HuH-7.5 (cell line): ENCODE data around the gene TULP3.
"Not testable (repeated sequence)": the region's sequence is repeated elsewhere in the genome, so short reads cannot be mapped to it uniquely, and the experiment has no call there.

Source experiments
- DNase-seq: peaks from one replicate; pipeline ENCODE4 v3.0.0; 2011; ENCODE audit warnings: low spot score

Gene TULP3, protein sequence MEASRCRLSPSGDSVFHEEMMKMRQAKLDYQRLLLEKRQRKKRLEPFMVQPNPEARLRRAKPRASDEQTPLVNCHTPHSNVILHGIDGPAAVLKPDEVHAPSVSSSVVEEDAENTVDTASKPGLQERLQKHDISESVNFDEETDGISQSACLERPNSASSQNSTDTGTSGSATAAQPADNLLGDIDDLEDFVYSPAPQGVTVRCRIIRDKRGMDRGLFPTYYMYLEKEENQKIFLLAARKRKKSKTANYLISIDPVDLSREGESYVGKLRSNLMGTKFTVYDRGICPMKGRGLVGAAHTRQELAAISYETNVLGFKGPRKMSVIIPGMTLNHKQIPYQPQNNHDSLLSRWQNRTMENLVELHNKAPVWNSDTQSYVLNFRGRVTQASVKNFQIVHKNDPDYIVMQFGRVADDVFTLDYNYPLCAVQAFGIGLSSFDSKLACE

DNA sequence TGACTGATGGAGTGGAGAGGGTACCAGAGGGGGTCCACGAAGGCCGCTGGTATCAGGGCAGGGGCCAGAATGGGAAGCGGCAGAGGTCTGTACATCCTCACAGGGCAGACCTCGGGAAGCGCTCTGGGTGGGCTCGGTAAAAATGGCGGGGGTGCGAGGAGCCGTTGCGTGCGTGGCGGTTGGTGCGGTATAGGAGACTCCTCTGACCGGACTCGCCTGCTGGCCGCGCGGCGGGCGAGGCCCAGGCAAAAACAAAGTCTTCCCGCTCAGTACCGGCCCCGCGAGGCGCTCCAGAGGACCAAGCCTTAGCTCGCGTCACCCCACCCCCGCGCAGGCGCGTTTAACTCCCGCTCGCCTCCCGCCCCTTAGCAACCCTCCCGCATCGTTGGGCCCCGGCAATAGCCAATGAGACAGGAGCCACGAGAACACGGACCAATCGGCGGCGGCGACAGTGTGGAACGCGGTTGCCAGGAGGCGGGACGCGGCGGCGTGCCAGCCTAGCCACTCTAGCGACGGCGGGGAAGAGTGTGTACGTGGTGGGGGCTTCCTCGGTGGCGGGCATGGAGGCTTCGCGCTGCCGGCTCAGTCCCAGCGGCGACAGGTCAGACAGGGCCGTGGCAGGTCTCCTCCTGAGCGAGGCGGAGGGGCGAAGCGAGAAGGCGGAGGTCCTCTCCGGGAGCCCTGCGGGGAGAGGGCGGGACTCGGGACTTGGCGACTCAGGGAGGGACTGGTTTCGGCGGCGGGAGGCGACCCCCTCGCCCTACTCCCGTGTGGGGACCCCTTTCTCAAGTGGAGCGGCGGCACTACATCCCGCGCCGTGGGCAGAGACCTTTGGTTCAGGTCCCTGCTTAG lies at the start of gene TULP3:
Gene TULP3 (plus strand): TSS at position 504 of the 852 bp plus-strand sequence. CDS start 57 bp downstream, at position 561.
- DNase-seq: peak; percentile 96

- DNase-seq: no peak
Measured at GRCh38 chr12:2841056-2841650, 49.5 kb upstream of the TULP3 start.

DNA sequence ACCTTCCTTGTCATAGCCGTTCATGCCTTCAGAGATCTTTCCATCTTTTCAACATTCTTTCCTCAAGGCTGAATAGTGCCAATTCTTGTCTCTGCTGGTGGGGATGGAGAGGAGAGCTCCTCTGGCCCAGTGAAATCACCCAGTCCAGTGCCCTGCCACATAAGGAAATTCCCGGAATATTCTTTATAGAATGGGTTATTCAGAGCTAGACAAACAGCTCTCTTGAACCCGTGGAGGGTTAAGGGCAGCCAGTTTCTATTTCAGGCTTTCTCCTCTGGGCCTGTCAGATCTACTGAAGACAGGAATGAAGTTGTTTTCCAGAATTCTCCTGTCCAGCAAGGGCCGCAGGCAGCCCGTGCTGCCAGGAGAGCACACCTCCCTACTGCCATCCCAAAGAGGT lies 47.7 kb upstream of the TULP3 start:
- DNase-seq: no peak

GRCh38 chr12:2844786-2845185 lies 45.9 kb upstream of the TULP3 start:
- DNase-seq: no peak

DNA sequence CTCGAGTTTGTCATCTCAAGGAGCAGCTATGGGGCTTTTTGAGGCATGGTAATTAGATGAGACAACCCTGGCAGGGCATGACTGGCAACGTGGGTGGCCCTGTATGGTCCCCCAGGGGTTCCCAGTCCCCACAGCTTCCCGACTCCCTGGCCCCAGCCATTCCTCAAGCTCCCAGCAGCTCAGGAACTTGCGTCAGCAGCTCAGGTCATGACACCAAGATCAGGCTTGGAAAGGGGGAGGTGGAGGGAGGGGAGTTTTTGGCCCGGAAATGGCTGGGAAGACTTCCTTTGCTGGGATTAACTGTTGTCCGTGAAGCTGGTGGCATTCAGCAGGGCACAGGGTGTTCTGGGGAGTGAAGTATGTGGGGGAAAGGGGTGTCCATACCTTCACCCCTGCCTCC lies 45.4 kb upstream of the TULP3 start:
- DNase-seq: no peak

- DNase-seq: no peak
Measured at GRCh38 chr12:2851931-2852330, 38.8 kb upstream of the TULP3 start.

DNA sequence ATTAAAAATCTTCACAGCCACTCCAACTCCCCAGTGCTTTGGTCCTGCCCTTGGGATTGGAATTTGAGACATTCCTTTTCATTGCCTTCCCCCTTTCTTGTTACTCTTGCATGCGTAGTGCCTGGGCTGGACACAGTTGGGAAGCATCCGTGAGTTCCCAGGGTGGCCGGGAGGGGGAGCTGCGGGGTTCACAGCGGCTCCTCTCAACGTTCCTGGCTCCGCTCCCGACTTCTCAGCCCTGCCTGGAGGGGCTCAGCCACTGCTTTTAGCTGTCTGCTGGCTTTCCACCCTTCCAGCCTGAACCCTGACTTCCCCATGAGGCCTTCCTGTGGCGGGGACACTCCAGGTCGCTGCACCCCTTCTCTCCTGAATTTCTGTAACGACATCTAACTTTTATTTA lies 37.1 kb upstream of the TULP3 start:
- peak; percentile 90 for DNase-seq

DNA sequence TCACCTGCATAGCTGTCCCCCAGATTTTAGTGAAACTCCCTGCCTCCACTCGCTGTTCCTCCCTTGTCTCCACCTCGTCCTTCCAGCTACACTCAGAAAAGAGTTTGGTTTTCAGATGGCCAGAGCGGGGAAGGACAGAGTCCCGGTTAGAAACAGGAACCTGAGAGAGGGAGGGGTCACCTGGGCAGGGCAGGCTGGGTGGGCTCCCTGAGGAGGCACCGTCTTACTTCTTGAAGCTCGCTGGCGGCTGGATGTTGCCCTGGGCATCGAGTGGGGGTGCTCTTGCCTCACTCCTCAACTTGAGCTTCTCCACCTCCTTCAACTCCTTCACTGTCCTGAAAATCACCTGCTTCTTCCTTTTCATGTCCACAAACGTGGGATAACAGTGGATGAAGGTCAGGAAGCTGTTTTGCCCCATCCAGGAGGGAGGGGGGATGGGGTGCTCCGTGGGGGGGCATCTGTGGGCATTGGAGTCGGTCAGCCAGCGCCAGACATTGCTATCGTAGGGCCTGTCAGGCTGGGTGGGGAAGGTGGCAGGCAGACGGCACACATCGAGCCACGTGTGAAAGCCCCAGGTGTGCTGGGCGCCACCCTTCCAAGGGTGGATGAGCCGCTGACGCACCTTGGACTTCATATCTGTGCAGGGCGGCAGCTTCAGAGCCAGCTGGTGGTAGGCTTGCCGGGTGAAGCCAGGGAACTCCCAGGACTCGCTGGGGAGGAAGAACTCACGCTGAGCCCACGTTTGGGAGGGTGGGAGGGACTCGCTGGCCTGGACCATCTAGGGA lies 35.8 kb upstream of the TULP3 start:
- DNase-seq: no peak

DNA sequence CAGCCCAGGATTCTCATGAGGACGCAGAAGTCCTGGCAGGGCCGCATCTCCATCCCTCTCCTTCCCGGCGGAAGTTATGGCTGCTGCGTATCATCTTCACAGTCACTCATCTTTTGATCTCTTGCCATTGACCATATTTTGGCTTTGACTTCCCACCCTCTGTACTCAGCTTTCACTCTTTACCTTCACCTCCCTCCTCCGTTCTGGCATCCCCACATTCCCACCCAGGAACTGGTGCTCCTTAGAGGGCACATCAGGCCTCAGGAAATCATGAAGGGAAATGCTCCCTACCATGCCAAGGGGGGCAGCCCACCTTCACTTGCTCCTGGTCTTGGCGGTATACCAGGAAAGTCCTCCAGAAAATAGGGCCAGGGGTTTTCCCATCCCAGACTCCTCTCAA lies 35.1 kb upstream of the TULP3 start:
- no peak for DNase-seq

- no peak for DNase-seq
Measured at GRCh38 chr12:2856051-2856450, 34.6 kb upstream of the TULP3 start.

DNA sequence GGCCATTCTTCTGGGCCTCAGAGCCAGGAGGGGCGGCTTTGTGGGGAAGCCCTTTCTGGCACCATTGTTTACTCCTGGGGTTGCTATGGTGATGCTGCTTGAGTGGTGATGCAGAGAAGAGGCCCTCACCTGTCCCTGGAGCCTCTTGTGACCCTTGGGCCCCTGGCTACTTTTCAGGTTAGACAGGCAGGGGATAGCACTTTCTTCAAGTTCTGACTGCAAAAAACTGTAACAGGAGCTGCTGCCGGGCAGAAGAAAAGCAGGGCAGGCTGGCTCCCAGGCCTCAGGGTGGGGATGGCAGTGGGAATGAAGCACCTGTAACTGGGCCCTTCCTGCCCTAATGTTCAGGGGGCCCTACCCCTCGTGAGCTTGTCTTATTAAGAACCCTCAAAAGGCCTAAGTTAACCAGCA lies 33.7 kb upstream of the TULP3 start, which contains the start of gene TEX52:
Gene TEX52 (minus strand): TSS at position 19 of the 411 bp plus-strand sequence. CDS start 13 bp downstream, at position 6.
- no peak for DNase-seq

GRCh38 chr12:2857576-2857975 lies 33.1 kb upstream of the TULP3 start:
- DNase-seq: no peak

- no peak for DNase-seq
Measured at GRCh38 chr12:2858334-2858733, 32.4 kb upstream of the TULP3 start.

- no peak for DNase-seq
Measured at GRCh38 chr12:2858944-2859421, 31.7 kb upstream of the TULP3 start.

DNA sequence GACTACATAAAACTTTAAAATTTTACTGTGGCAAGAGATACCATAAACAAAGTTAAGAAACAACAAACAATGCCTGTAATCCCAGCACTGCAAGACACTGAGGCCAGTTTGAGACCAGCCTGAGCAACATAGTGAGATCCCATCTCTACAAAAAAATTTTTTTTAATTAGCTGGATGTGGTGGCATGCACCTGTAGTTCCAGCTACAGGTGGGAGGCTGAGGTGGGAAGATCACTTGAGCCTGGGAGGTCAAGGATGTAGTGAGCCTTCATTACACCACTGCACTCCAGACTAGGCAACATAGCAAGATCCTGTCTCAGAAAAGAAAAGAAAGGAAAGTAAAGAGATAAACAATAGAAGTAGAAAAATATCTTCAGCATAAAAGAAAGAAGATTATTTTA lies 30.5 kb upstream of the TULP3 start:
- no peak for DNase-seq

DNA sequence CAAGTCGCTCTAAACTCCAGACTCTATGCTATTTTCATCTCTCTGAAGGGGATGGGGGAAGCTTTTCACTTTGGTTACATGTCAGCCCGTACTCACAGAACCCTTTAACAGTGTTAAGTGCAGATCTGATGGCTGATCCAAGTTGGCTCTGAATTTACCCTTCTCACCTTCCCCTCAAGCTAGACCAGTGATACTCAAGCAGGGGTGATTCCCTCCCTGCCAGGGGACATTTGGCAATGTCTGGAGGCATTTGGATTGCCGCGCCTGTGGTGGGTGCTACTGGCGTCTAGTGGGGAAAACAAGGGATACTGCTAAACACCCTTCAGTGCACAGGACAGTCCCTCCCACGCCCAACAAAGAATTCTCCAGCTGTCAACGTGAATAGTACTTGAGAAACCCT lies 27.8 kb upstream of the TULP3 start:
- no peak for DNase-seq

- not testable (repeated sequence) for DNase-seq
Measured at GRCh38 chr12:2863402-2863801, 27.3 kb upstream of the TULP3 start.

GRCh38 chr12:2864198-2864597 lies 26.5 kb upstream of the TULP3 start:
- no peak for DNase-seq

- DNase-seq: not testable (repeated sequence)
Measured at GRCh38 chr12:2868986-2869632, 21.6 kb upstream of the TULP3 start.

- DNase-seq: peak; percentile 40
Measured at GRCh38 chr12:2876431-2877046, 14.2 kb upstream of the TULP3 start.
